GM12892 (cell line): Measurements from ENCODE around the gene AS3MT.

ENCODE experiments used
- POLR2A ChIP-seq: IDR thresholded peaks from 2 replicates; pipeline ENCODE4 v1.6.1; 2011; ENCODE audit warnings: low read depth, low read length, control low read depth
- POLR2AphosphoS5 ChIP-seq: IDR thresholded peaks from 2 replicates; pipeline ENCODE4 v1.6.1; 2011; ENCODE audit warnings: low read depth, low read length, control low read depth
- TAF1 ChIP-seq: IDR thresholded peaks from 2 replicates; pipeline ENCODE4 v1.6.1; 2011; ENCODE audit warnings: low read depth, mild to moderate bottlenecking, control low read depth, low read length, borderline replicate concordance

DNA sequence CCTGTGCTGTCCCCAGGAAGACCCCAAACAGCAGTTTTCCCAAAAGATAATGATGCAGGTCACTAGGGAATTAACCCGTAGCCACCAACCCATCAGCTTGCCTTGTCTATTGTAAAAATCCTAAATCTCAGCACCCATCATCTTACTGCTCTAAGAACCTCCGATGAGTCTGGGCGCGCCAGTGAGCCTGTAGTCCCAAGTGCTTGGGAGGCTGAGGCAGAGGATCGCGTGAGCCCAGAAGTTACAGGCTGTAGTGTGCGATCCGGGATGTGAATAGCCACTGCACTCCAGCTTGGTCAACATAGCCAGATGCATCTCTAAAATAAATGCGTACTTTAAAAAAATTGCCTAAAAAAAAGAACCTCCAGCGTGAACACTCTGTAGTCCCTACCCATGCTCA, 951 bp downstream of the AS3MT start:
- no peak for TF ChIP-seq POLR2A
- no peak for TF ChIP-seq POLR2AphosphoS5
- TF ChIP-seq TAF1 = no peak
